Neural cell (in vitro differentiated cells): ENCODE data around the gene JAG2. TPM values are rescaled to one million over a fixed set of nuclear protein-coding genes. Genes with fewer than 3 reads are reported as not detected.

Experiments
- H2AFZ ChIP-seq: fragments of 200-600, 300-800 bp; sonication (generic), shearing (Covaris generic); 2 replicates; pipeline ENCODE4 v1.6.0; 2014; ENCODE audit warnings: low read depth, mild to moderate bottlenecking, antibody characterized with exemption, low read length, moderate library complexity
- H3F3A ChIP-seq: fragments of 200-600 bp; shearing (Covaris generic); 2 replicates; pipeline ENCODE4 v1.6.1; 2016; ENCODE audit warnings: mild to moderate bottlenecking, moderate library complexity, mixed read lengths, antibody characterized with exemption, low read length; ENCODE audit not compliant: insufficient read depth, poor library complexity, severe bottlenecking
- H3K27ac ChIP-seq: fragments of 200-600, 300-800 bp; sonication (generic), shearing (Covaris generic); 2 replicates; pipeline ENCODE4 v1.5.1; 2014; ENCODE audit warnings: mild to moderate bottlenecking, low read length, moderate library complexity
- H3K27me3 ChIP-seq: fragments of 300-800, 200-600 bp; sonication (generic), shearing (Covaris generic); 2 replicates; pipeline ENCODE4 v1.6.0; 2014; ENCODE audit warnings: mild to moderate bottlenecking, low read depth, low read length, moderate library complexity; ENCODE audit not compliant: insufficient read depth
- H3K36me3 ChIP-seq: fragments of 300-800, 200-600 bp; sonication (generic), shearing (Covaris generic); 2 replicates; pipeline ENCODE4 v1.5.1; 2014; ENCODE audit warnings: mild to moderate bottlenecking, antibody characterized with exemption, low read length, moderate library complexity; ENCODE audit not compliant: insufficient read depth
- H3K4me2 ChIP-seq: fragments of 300-800, 200-600 bp; sonication (generic), shearing (Covaris generic); 2 replicates; pipeline ENCODE4 v1.6.0; 2014; ENCODE audit warnings: mild to moderate bottlenecking, low read length
- H3K4me3 ChIP-seq: fragments of 300-800, 200-600 bp; sonication (generic), shearing (Covaris generic); 2 replicates; pipeline ENCODE4 v1.5.1; 2014; ENCODE audit warnings: mild to moderate bottlenecking, low read length, moderate library complexity
- H3K79me2 ChIP-seq: fragments of 200-600 bp; shearing (Covaris generic); replicated peaks from 2 replicates; pipeline ENCODE4 v1.6.0; 2014; ENCODE audit warnings: mild to moderate bottlenecking, low read length, moderate library complexity; ENCODE audit not compliant: insufficient read depth
- H3K9ac ChIP-seq: fragments of 300-800, 200-600 bp; sonication (generic), shearing (Covaris generic); 2 replicates; pipeline ENCODE4 v1.6.1; 2016; ENCODE audit warnings: mild to moderate bottlenecking, low read length, mixed read lengths
- H3K9me2 ChIP-seq: fragments of 200-600 bp; shearing (Covaris generic); 2 replicates; pipeline ENCODE4 v1.6.1; 2016; ENCODE audit warnings: mild to moderate bottlenecking, low read length, mixed read lengths; ENCODE audit not compliant: insufficient read depth
- H3K9me3 ChIP-seq: fragments of 200-600, 300-800 bp; sonication (generic), shearing (Covaris generic); 2 replicates; pipeline ENCODE4 v1.6.1; 2016; ENCODE audit warnings: mild to moderate bottlenecking, mixed run types, low read length, moderate library complexity, mixed read lengths
- H4K20me1 ChIP-seq: fragments of 200-600 bp; shearing (Covaris generic); 2 replicates; pipeline ENCODE4 v1.6.1; 2016; ENCODE audit warnings: mild to moderate bottlenecking, mixed run types; ENCODE audit not compliant: insufficient read depth
- CTCF ChIP-seq: fragments of 450-650 bp; IDR thresholded peaks from 2 replicates; pipeline ENCODE4 v1.5.1; 2014; ENCODE audit warnings: antibody characterized with exemption, mild to moderate bottlenecking, moderate library complexity; ENCODE audit not compliant: poor library complexity, severe bottlenecking
- EP300 ChIP-seq: fragments of 450-650 bp; conservative IDR thresholded peaks from 2 replicates; pipeline ENCODE4 v1.6.1; 2014; ENCODE audit warnings: antibody characterized with exemption, mild to moderate bottlenecking, moderate library complexity; ENCODE audit not compliant: poor library complexity, severe bottlenecking
- EZH2 ChIP-seq: fragments of 200-600, 300-800 bp; shearing (Covaris generic), sonication (generic); IDR thresholded peaks from 2 replicates; pipeline ENCODE4 v1.6.1; 2014; ENCODE audit warnings: antibody characterized with exemption, low read length, borderline replicate concordance, mild to moderate bottlenecking; ENCODE audit not compliant: insufficient read depth, poor library complexity, severe bottlenecking
- MXI1 ChIP-seq: fragments of 450-650 bp; conservative IDR thresholded peaks from 2 replicates; pipeline ENCODE4 v1.6.1; 2014; ENCODE audit warnings: antibody characterized with exemption, mild to moderate bottlenecking; ENCODE audit not compliant: poor library complexity, severe bottlenecking
- POLR2AphosphoS5 ChIP-seq: IDR thresholded peaks from 2 replicates; pipeline ENCODE4 v1.6.1; 2012
- RAD21 ChIP-seq: fragments of 450-650 bp; conservative IDR thresholded peaks from 2 replicates; pipeline ENCODE4 v1.6.1; 2014; ENCODE audit warnings: antibody characterized with exemption, mild to moderate bottlenecking, moderate library complexity
- REST ChIP-seq: IDR thresholded peaks from 2 replicates; pipeline ENCODE4 v1.6.1; 2012; ENCODE audit warnings: borderline replicate concordance
- SMC3 ChIP-seq: fragments of 450-650 bp; conservative IDR thresholded peaks from 2 replicates; pipeline ENCODE4 v1.6.1; 2014; ENCODE audit warnings: antibody characterized with exemption, mild to moderate bottlenecking, moderate library complexity; ENCODE audit not compliant: poor library complexity
- TAF1 ChIP-seq: IDR thresholded peaks from 2 replicates; pipeline ENCODE4 v1.6.1; 2012; ENCODE audit warnings: low read depth
- polyA plus RNA-seq: library from polyadenylated mRNA; depleted of rRNA; stranded (reverse); fragments of >200 nt; gene quantifications from 2 replicates; pipeline ENCODE4 v1.2.3, GENCODE V29; 2014

Gene JAG2
- polyA plus RNA-seq, 1 donor from 2014 or later, result 20.3 TPM

DNA sequence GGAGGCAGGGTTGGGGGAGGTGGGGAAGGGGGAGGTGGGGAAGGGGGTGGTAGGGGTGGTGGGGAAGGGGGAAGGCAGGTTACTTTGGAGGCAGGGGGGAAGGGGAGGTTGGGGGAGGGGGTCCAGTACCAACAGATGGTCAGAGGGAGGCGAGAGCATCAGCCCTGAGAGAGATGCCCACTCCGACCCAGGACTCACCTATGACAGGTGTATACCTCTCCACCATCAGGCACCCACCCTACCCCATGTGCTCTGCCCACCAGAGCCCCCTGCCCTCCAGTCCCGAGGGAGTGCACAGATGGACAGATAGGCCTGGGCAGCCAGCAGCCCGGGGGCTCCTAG is 18.6 kb downstream of the JAG2 start:
- no peak overlapping the region for H3K27ac ChIP-seq
- H3K4me3 ChIP-seq, result no peak overlapping the region
- H3K27me3 ChIP-seq, result no peaks in the 10 kb centered on the region
- no peaks in the 10 kb centered on the region for H3K36me3 ChIP-seq
- H4K20me1 ChIP-seq, result no peaks in the 10 kb centered on the region
- no peaks in the 10 kb centered on the region for H3K9me2 ChIP-seq
- H3K9me3 ChIP-seq, result no peaks in the 10 kb centered on the region
- no peak overlapping the region for H3K9ac ChIP-seq
- no peak overlapping the region for H3K4me2 ChIP-seq
- TF ChIP-seq TAF1 (no peak), EZH2 (no peak), CTCF (no peak), REST (no peak), EP300 (no peak), MXI1 (no peak), SMC3 (no peak), POLR2AphosphoS5 (no peak), RAD21 (no peak)
- no peaks in the 10 kb centered on the region for H3K79me2 ChIP-seq
- no peaks in the 10 kb centered on the region for H3F3A ChIP-seq
- no peak overlapping the region for H2AFZ ChIP-seq

GRCh38 chr14:105149146-105149781 is 19.3 kb downstream of the JAG2 start:
- H2AFZ ChIP-seq, result no peak overlapping the region
- H3K4me3 ChIP-seq, result no peak overlapping the region
- H3K9me2 ChIP-seq, result no peaks in the 10 kb centered on the region
- H3K9me3 ChIP-seq, result no peaks in the 10 kb centered on the region
- H3K9ac ChIP-seq, result no peak overlapping the region
- no peak overlapping the region for H3K4me2 ChIP-seq
- no peaks in the 10 kb centered on the region for H3K27me3 ChIP-seq
- no peaks in the 10 kb centered on the region for H3K79me2 ChIP-seq
- no peaks in the 10 kb centered on the region for H3F3A ChIP-seq
- no peak for TF ChIP-seq CTCF
- TF ChIP-seq MXI1, result no peak
- TF ChIP-seq POLR2AphosphoS5, result no peak
- TF ChIP-seq RAD21, result no peak
- TF ChIP-seq EP300, result no peak
- TF ChIP-seq EZH2, result no peak
- no peak for TF ChIP-seq REST
- no peak for TF ChIP-seq SMC3
- TF ChIP-seq TAF1, result no peak
- no peaks in the 10 kb centered on the region for H4K20me1 ChIP-seq
- H3K36me3 ChIP-seq, result no peaks in the 10 kb centered on the region
- H3K27ac ChIP-seq, result no peak overlapping the region
